Measurements from ENCODE around the gene RYK.
"Not testable (repeated sequence)": the region's sequence is repeated elsewhere in the genome, so short reads cannot be mapped to it uniquely, and the experiment has no call there.

Gene RYK

GRCh38 chr3:134216191-134216764 is 34.4 kb downstream of the RYK start:
- Mint-ChIP-seq H3K4me1 (ENCODE audit: low read depth) (peaks cover 7% of the 10 kb centered on the region), H3K27ac (no peak overlapping the region), H3K27me3 (ENCODE audit: low read depth) (peaks cover 4% of the 10 kb centered on the region), H3K4me3 (no peak overlapping the region), H3K36me3 (ENCODE audit: low read depth) (no peaks in the 10 kb centered on the region), H3K9me3 (no peaks in the 10 kb centered on the region)

GRCh38 chr3:134214239-134214638 is 36.4 kb downstream of the RYK start:
- H3K36me3 Mint-ChIP-seq (ENCODE audit: low read depth): no peaks in the 10 kb centered on the region
- H3K4me3 Mint-ChIP-seq: no peak overlapping the region
- peaks cover 4% of the 10 kb centered on the region for H3K27me3 Mint-ChIP-seq (ENCODE audit: low read depth)
- H3K4me1 Mint-ChIP-seq (ENCODE audit: low read depth): peaks cover 7% of the 10 kb centered on the region
- H3K27ac Mint-ChIP-seq: no peak overlapping the region
- H3K9me3 Mint-ChIP-seq: no peaks in the 10 kb centered on the region

GRCh38 chr3:134212967-134213665 is 37.5 kb downstream of the RYK start:
- Mint-ChIP-seq H3K4me1 (ENCODE audit: low read depth) (peaks cover 7% of the 10 kb centered on the region), H3K27ac (no peak overlapping the region), H3K36me3 (ENCODE audit: low read depth) (no peaks in the 10 kb centered on the region), H3K27me3 (ENCODE audit: low read depth) (peaks cover 4% of the 10 kb centered on the region), H3K4me3 (no peak overlapping the region), H3K9me3 (no peaks in the 10 kb centered on the region)

- Mint-ChIP-seq H3K9me3 (no peaks in the 10 kb centered on the region), H3K27ac (no peak overlapping the region), H3K36me3 (ENCODE audit: low read depth) (no peaks in the 10 kb centered on the region), H3K27me3 (ENCODE audit: low read depth) (peaks cover 4% of the 10 kb centered on the region), H3K4me1 (ENCODE audit: low read depth) (peaks cover 7% of the 10 kb centered on the region), H3K4me3 (no peak overlapping the region)
These were observed 38.9 kb downstream of the RYK start for GRCh38 chr3:134211797-134212196.

GRCh38 chr3:134205451-134205850 is 45.2 kb downstream of the RYK start:
- H3K36me3 Mint-ChIP-seq (ENCODE audit: low read depth): no peaks in the 10 kb centered on the region
- H3K27me3 Mint-ChIP-seq (ENCODE audit: low read depth): no peaks in the 10 kb centered on the region
- no peak overlapping the region for H3K4me3 Mint-ChIP-seq
- H3K4me1 Mint-ChIP-seq (ENCODE audit: low read depth): no peaks in the 10 kb centered on the region
- no peaks in the 10 kb centered on the region for H3K9me3 Mint-ChIP-seq
- H3K27ac Mint-ChIP-seq: no peak overlapping the region

GRCh38 chr3:134201201-134202130 is 49.2 kb downstream of the RYK start:
- peaks cover 4% of the 10 kb centered on the region for H3K36me3 Mint-ChIP-seq (ENCODE audit: low read depth)
- H3K9me3 Mint-ChIP-seq: no peaks in the 10 kb centered on the region
- no peak overlapping the region for H3K27ac Mint-ChIP-seq
- no peaks in the 10 kb centered on the region for H3K4me1 Mint-ChIP-seq (ENCODE audit: low read depth)
- no peaks in the 10 kb centered on the region for H3K27me3 Mint-ChIP-seq (ENCODE audit: low read depth)
- no peak overlapping the region for H3K4me3 Mint-ChIP-seq

- H3K27ac Mint-ChIP-seq; H3K9me3 Mint-ChIP-seq; H3K36me3 Mint-ChIP-seq (ENCODE audit: low read depth); H3K27me3 Mint-ChIP-seq (ENCODE audit: low read depth); H3K4me3 Mint-ChIP-seq; H3K4me1 Mint-ChIP-seq (ENCODE audit: low read depth): not testable (repeated sequence)
These were observed 50.8 kb downstream of the RYK start for GRCh38 chr3:134199880-134200279.

- Mint-ChIP-seq H3K27me3 (ENCODE audit: low read depth) (no peaks in the 10 kb centered on the region), H3K27ac (no peak overlapping the region), H3K4me3 (no peak overlapping the region), H3K9me3 (no peaks in the 10 kb centered on the region), H3K36me3 (ENCODE audit: low read depth) (peaks cover 4% of the 10 kb centered on the region), H3K4me1 (ENCODE audit: low read depth) (no peaks in the 10 kb centered on the region)
These were observed 51.4 kb downstream of the RYK start for GRCh38 chr3:134199240-134199639.

GRCh38 chr3:134198414-134198813 is 52.2 kb downstream of the RYK start:
- H3K27ac Mint-ChIP-seq: no peak overlapping the region
- H3K4me3 Mint-ChIP-seq: no peak overlapping the region
- H3K27me3 Mint-ChIP-seq (ENCODE audit: low read depth): no peaks in the 10 kb centered on the region
- no peaks in the 10 kb centered on the region for H3K4me1 Mint-ChIP-seq (ENCODE audit: low read depth)
- H3K9me3 Mint-ChIP-seq: no peaks in the 10 kb centered on the region
- peaks cover 4% of the 10 kb centered on the region for H3K36me3 Mint-ChIP-seq (ENCODE audit: low read depth)

- Mint-ChIP-seq H3K9me3 (no peaks in the 10 kb centered on the region), H3K36me3 (ENCODE audit: low read depth) (peaks cover 4% of the 10 kb centered on the region), H3K4me3 (no peak overlapping the region), H3K27me3 (ENCODE audit: low read depth) (no peaks in the 10 kb centered on the region), H3K27ac (no peak overlapping the region), H3K4me1 (ENCODE audit: low read depth) (no peaks in the 10 kb centered on the region)
These were observed 52.9 kb downstream of the RYK start for GRCh38 chr3:134197681-134198261.

GRCh38 chr3:134194247-134194646 is 56.4 kb downstream of the RYK start:
- H3K36me3 Mint-ChIP-seq (ENCODE audit: low read depth): no peaks in the 10 kb centered on the region
- no peaks in the 10 kb centered on the region for H3K4me1 Mint-ChIP-seq (ENCODE audit: low read depth)
- no peaks in the 10 kb centered on the region for H3K9me3 Mint-ChIP-seq
- H3K27me3 Mint-ChIP-seq (ENCODE audit: low read depth): no peaks in the 10 kb centered on the region
- H3K4me3 Mint-ChIP-seq: no peak overlapping the region
- no peak overlapping the region for H3K27ac Mint-ChIP-seq

- no peak overlapping the region for H3K27ac Mint-ChIP-seq
- no peaks in the 10 kb centered on the region for H3K27me3 Mint-ChIP-seq (ENCODE audit: low read depth)
- no peak overlapping the region for H3K4me3 Mint-ChIP-seq
- no peaks in the 10 kb centered on the region for H3K9me3 Mint-ChIP-seq
- no peaks in the 10 kb centered on the region for H3K36me3 Mint-ChIP-seq (ENCODE audit: low read depth)
- H3K4me1 Mint-ChIP-seq (ENCODE audit: low read depth): no peaks in the 10 kb centered on the region
These were observed 60.4 kb downstream of the RYK start for GRCh38 chr3:134190250-134190649.

GRCh38 chr3:134189849-134190248 is 60.8 kb downstream of the RYK start:
- Mint-ChIP-seq H3K36me3 (ENCODE audit: low read depth) (no peaks in the 10 kb centered on the region), H3K4me1 (ENCODE audit: low read depth) (no peaks in the 10 kb centered on the region), H3K27me3 (ENCODE audit: low read depth) (no peaks in the 10 kb centered on the region), H3K4me3 (no peak overlapping the region), H3K27ac (no peak overlapping the region), H3K9me3 (no peaks in the 10 kb centered on the region)

- Mint-ChIP-seq H3K9me3 (no peaks in the 10 kb centered on the region), H3K27me3 (ENCODE audit: low read depth) (no peaks in the 10 kb centered on the region), H3K4me3 (no peak overlapping the region), H3K36me3 (ENCODE audit: low read depth) (no peaks in the 10 kb centered on the region), H3K4me1 (ENCODE audit: low read depth) (no peaks in the 10 kb centered on the region), H3K27ac (no peak overlapping the region)
These were observed 64.3 kb downstream of the RYK start for GRCh38 chr3:134186391-134186790.

All from T-helper 1 cell treated with Interleukin-12 subunit alpha and Interleukin-12 subunit beta and Interleukin-4 antibody, amounts not matched to agents 30 μg/mL and 1 μg/mL, for 36 hours (primary cell).